HCT116 (cell line): Measurements from ENCODE around the gene CREB1. TPM values are rescaled to one million over a fixed set of nuclear protein-coding genes. Genes with fewer than 3 reads are reported as not detected.

Source experiments
- ATAC-seq: fragments of 200-7000 bp; cut with Tn5 transposase; 2 replicates; pipeline ENCODE4 v1.9.1; 2020; ENCODE audit warnings: mild to moderate bottlenecking, moderate library complexity
- BruUV-seq: library from RNA; stranded (reverse); fragments of 400-500 nt; replicated peaks from 2 replicates; lab custom pipeline; 2021; lab: Mats Ljungman, UMichigan
- CTCF ChIA-PET: fragments of 300-600 bp; sonication (Branson Sonifier 250); formaldehyde crosslinking; loops from one replicate; lab custom pipeline; 2021; ENCODE audit warnings: antibody characterized with exemption; lab: Charles Lee
- POLR2A ChIA-PET: fragments of 300-600, 350-600 bp; sonication (Branson Sonifier 250); formaldehyde crosslinking; loops from one replicate; lab custom pipeline; 2021; ENCODE audit warnings: antibody characterized with exemption; lab: Charles Lee
- RAD21 ChIA-PET, 2 experiments: fragments of 300-600 bp; sonication (Branson Sonifier 250); formaldehyde crosslinking; loops; one replicate each; lab custom pipeline; 2023; ENCODE audit warnings: low total read pairs in 2 of 2; ENCODE audit not compliant: uncharacterized antibody in 2 of 2, unreplicated experiment in 2 of 2, low non-redundant PET in 1 of 2; lab: Charles Lee
- DNase-seq: peaks from one replicate; pipeline ENCODE4 v3.0.0-alpha.2; 2010; ENCODE audit warnings: low read depth, low spot score
- H2AFZ ChIP-seq: fragments of 200-600 bp; shearing (Covaris generic), sonication (generic); 2 replicates; pipeline ENCODE4 v1.6.1; 2017; ENCODE audit warnings: low read depth, mixed run types, mixed read lengths, antibody characterized with exemption, low read length; ENCODE audit not compliant: poor library complexity, severe bottlenecking
- H3K27ac ChIP-seq: 2 replicates; pipeline ENCODE4 v1.5.1; 2012; ENCODE audit warnings: low read depth, low read length
- H3K27me3 ChIP-seq: fragments of 200-600 bp; sonication (generic); 2 replicates; pipeline ENCODE4 v1.6.1; 2016; ENCODE audit warnings: mixed run types, low read length, mixed read lengths; ENCODE audit not compliant: insufficient read depth
- H3K36me3 ChIP-seq, 2 experiments: fragments of 200-500 bp in 1 of 2; fragments of 200-600 bp in 1 of 2; sonication (Bioruptor generic) in 1 of 2; sonication (generic) in 1 of 2; 2 replicates each; pipeline versions ENCODE4 v1.5.1 to v1.6.1; 2014 to 2016; ENCODE audit warnings: low read length in 2 of 2, inconsistent platforms in 1 of 2, mixed read lengths in 1 of 2, mixed run types in 1 of 2; ENCODE audit not compliant: insufficient read depth in 2 of 2, control insufficient read depth in 1 of 2
- H3K4me1 ChIP-seq, 2 experiments: fragments of 200-600 bp in 1 of 2; sonication (generic) in 1 of 2; 2 replicates each; pipeline versions ENCODE4 v1.5.1 to v1.6.1; 2012 to 2017; ENCODE audit warnings: low read length in 2 of 2, inconsistent platforms in 1 of 2, mild to moderate bottlenecking in 1 of 2, mixed read lengths in 1 of 2, mixed run types in 1 of 2, moderate library complexity in 1 of 2; ENCODE audit not compliant: insufficient read depth in 2 of 2, control insufficient read depth in 1 of 2
- H3K4me2 ChIP-seq: fragments of 200-600 bp; sonication (generic); 2 replicates; pipeline ENCODE4 v1.6.1; 2017; ENCODE audit warnings: mixed run types, low read length, mixed read lengths
- H3K4me3 ChIP-seq, 2 experiments: fragments of 200-600 bp in 1 of 2; sonication (generic) in 1 of 2; replicated peaks in 1 of 2; 2 replicates each; pipeline ENCODE4 v1.5.1; 2011 to 2016; ENCODE audit warnings: low read length in 2 of 2, control low read depth in 1 of 2, low read depth in 1 of 2, mild to moderate bottlenecking in 1 of 2, mixed read lengths in 1 of 2, mixed run types in 1 of 2
- H3K79me2 ChIP-seq: fragments of 200-600 bp; sonication (generic); 2 replicates; pipeline ENCODE4 v1.6.1; 2017; ENCODE audit warnings: mild to moderate bottlenecking, mixed run types, low read length, moderate library complexity, mixed read lengths; ENCODE audit not compliant: insufficient read depth
- H3K9ac ChIP-seq: fragments of 200-600 bp; sonication (generic); 2 replicates; pipeline ENCODE4 v1.6.1; 2016; ENCODE audit warnings: low read length, mixed read lengths
- H3K9me2 ChIP-seq: fragments of 200-600 bp; sonication (generic), shearing (Covaris generic); 2 replicates; pipeline ENCODE4 v1.6.1; 2017; ENCODE audit warnings: mixed run types, mild to moderate bottlenecking, moderate library complexity; ENCODE audit not compliant: insufficient read depth
- H3K9me3 ChIP-seq, 2 experiments: fragments of 200-500 bp in 1 of 2; fragments of 200-600 bp in 1 of 2; sonication (Bioruptor generic) in 1 of 2; sonication (generic) in 1 of 2; 2 replicates each; pipeline ENCODE4 v1.6.1; 2014 to 2017; ENCODE audit warnings: low read length in 2 of 2, mixed read lengths in 2 of 2, inconsistent platforms in 1 of 2, low read depth in 1 of 2, mild to moderate bottlenecking in 1 of 2, mixed run types in 1 of 2, moderate library complexity in 1 of 2; ENCODE audit not compliant: control insufficient read depth in 1 of 2, insufficient read depth in 1 of 2
- H4K20me1 ChIP-seq: fragments of 200-600 bp; sonication (generic), shearing (Covaris generic); 2 replicates; pipeline ENCODE4 v1.6.1; 2017; ENCODE audit warnings: mixed run types, mild to moderate bottlenecking, moderate library complexity; ENCODE audit not compliant: insufficient read depth
- ATF3 ChIP-seq: IDR thresholded peaks from 2 replicates; pipeline ENCODE4 v1.6.1; 2012
- EZH2 ChIP-seq: fragments of 200-600 bp; sonication (generic); IDR thresholded peaks from 2 replicates; pipeline ENCODE4 v1.6.1; 2017; ENCODE audit warnings: antibody characterized with exemption, mixed run types
- EZH2phosphoT487 ChIP-seq: fragments of 200-600 bp; IDR thresholded peaks from 2 replicates; pipeline ENCODE4 v1.6.1; 2018; ENCODE audit warnings: antibody characterized with exemption, borderline replicate concordance
- FOSL1 ChIP-seq: IDR thresholded peaks from 2 replicates; pipeline ENCODE4 v1.6.1; 2012; ENCODE audit warnings: low read depth
- POLR2A ChIP-seq: IDR thresholded peaks from 2 replicates; pipeline ENCODE4 v1.7.0; 2011; ENCODE audit warnings: borderline replicate concordance; ENCODE audit not compliant: insufficient read depth, insufficient read length; ENCODE audit errors: extremely low read depth
- RAD21 ChIP-seq: IDR thresholded peaks from 2 replicates; pipeline ENCODE4 v1.6.1; 2012; ENCODE audit warnings: low read depth, mild to moderate bottlenecking
- SIN3A ChIP-seq: IDR thresholded peaks from 2 replicates; pipeline ENCODE4 v1.6.1; 2012; ENCODE audit warnings: low read depth
- SRF ChIP-seq: IDR thresholded peaks from 2 replicates; pipeline ENCODE4 v1.6.1; 2012; ENCODE audit warnings: low read depth
- YY1 ChIP-seq: IDR thresholded peaks from 2 replicates; pipeline ENCODE4 v1.6.1; 2011; ENCODE audit warnings: low read length, low read depth, moderate library complexity, mild to moderate bottlenecking; ENCODE audit not compliant: insufficient replicate concordance; ENCODE audit errors: extremely low read depth
- ZBTB33 ChIP-seq: IDR thresholded peaks from 2 replicates; pipeline ENCODE4 v1.6.1; 2011; ENCODE audit warnings: mild to moderate bottlenecking, low read length, moderate library complexity; ENCODE audit not compliant: insufficient replicate concordance; ENCODE audit errors: extremely low read depth
- ZFX ChIP-seq: fragments of 450-650 bp; IDR thresholded peaks from 2 replicates; pipeline ENCODE4 v1.6.1; 2017
- intact Hi-C: fragments of 100-400 bp; cut with micrococcal nuclease; formaldehyde crosslinking; loops from 2 replicates; pipeline ENCODE4 v1.10.0; 2022
- total RNA-seq: library from RNA; stranded (reverse); gene quantifications from one replicate; pipeline ENCODE4 v1.2.1, GENCODE V29; 2021; ENCODE audit not compliant: unreplicated experiment

The CREB1 gene
- total RNA-seq, 1 experiment from 2014 or later = 60.4 TPM

- no peaks in the 10 kb centered on the region for H4K20me1 ChIP-seq
- intact Hi-C loops = no loop called here
- H2AFZ ChIP-seq = no peak overlapping the region
- POLR2A ChIA-PET = no interaction called here
- no peaks in the 10 kb centered on the region for H3K9me3 ChIP-seq
- no peaks in the 10 kb centered on the region for H3K9me2 ChIP-seq
- RAD21 ChIA-PET = no interaction called here
- no TSS peak for BruUV-seq
- H3K9ac ChIP-seq = no peak overlapping the region
- H3K4me2 ChIP-seq = no peak overlapping the region
- CTCF ChIA-PET = no interaction called here
- H3K36me3 ChIP-seq = no peaks in the 10 kb centered on the region
- no peak for DNase-seq
- H3K27ac ChIP-seq = no peak overlapping the region
- TF ChIP-seq EZH2 = no peak
- TF ChIP-seq RAD21 = no peak
- no peak for TF ChIP-seq POLR2A
- no peak for TF ChIP-seq ATF3
- H3K79me2 ChIP-seq = no peaks in the 10 kb centered on the region
- no peak for ATAC-seq
- no peaks in the 10 kb centered on the region for H3K27me3 ChIP-seq
- no peak overlapping the region for H3K4me3 ChIP-seq
- peaks cover 3 to 6% of the 10 kb centered on the region in 2 experiments for H3K4me1 ChIP-seq
Observed at GRCh38 chr2:207523005-207523404, 6.8 kb upstream of the CREB1 start.

GRCh38 chr2:207525296-207525695 lies 4.5 kb upstream of the CREB1 start:
- Histone ChIP-seq H3K27ac (no peak overlapping the region), H3K9me2 (no peaks in the 10 kb centered on the region), H2AFZ (no peak overlapping the region), H3K4me3 (no peak overlapping the region), H3K27me3 (no peaks in the 10 kb centered on the region), H3K9me3 (no peaks in the 10 kb centered on the region), H3K36me3 (no peaks in the 10 kb centered on the region), H3K4me1 (peaks cover 5 to 17% of the 10 kb centered on the region in 2 experiments), H3K4me2 (no peak overlapping the region), H3K9ac (no peak overlapping the region), H4K20me1 (no peaks in the 10 kb centered on the region), H3K79me2 (peaks cover 5% of the 10 kb centered on the region)
- TF ChIP-seq ZFX = no peak
- TF ChIP-seq SRF = no peak
- TF ChIP-seq EZH2phosphoT487 = no peak
- no peak for TF ChIP-seq ZBTB33
- TF ChIP-seq YY1 = no peak
- TF ChIP-seq RAD21 = no peak
- TF ChIP-seq FOSL1 = no peak
- TF ChIP-seq POLR2A = no peak
- no peak for TF ChIP-seq EZH2
- TF ChIP-seq SIN3A = no peak
- ChIA-PET POLR2A (no interaction called here), RAD21 (no interaction called here), CTCF (no interaction called here)
- no peak for ATAC-seq
- DNase-seq = no peak
- intact Hi-C loops = no loop called here
- BruUV-seq = no TSS peak
